NCI-H2227 treated with DMSO at 0.1 percent for 48 hours (cell line): ENCODE results near the gene HAND2.

ENCODE experiments used
- DNase-seq: peaks from one replicate; lab custom pipeline; 2025; lab: John Stamatoyannopoulos, UW

HAND2 gene

GRCh38 chr4:173529477-173530325 lies at the start of gene HAND2:
Gene HAND2, minus strand, starts transcription at chr4:173530229. Its CDS starts 940 bp downstream, at chr4:173529289.
- DNase-seq = peak; percentile 48

GRCh38 chr4:173578956-173579355 lies 48.9 kb upstream of the HAND2 start:
- no peak for DNase-seq

- no peak for DNase-seq
These were observed 47.9 kb upstream of the HAND2 start for GRCh38 chr4:173577963-173578362.

- DNase-seq = no peak
These were observed 45.6 kb upstream of the HAND2 start for GRCh38 chr4:173575482-173576152.

- DNase-seq = no peak
These were observed 43.7 kb upstream of the HAND2 start for GRCh38 chr4:173573725-173574124.

GRCh38 chr4:173573286-173573685 lies 43.3 kb upstream of the HAND2 start:
- no peak for DNase-seq

- no peak for DNase-seq
These were observed 42.6 kb upstream of the HAND2 start for GRCh38 chr4:173572493-173573129.

- DNase-seq = no peak
These were observed 41.6 kb upstream of the HAND2 start for GRCh38 chr4:173571620-173572019.

GRCh38 chr4:173565281-173565680 lies 35.3 kb upstream of the HAND2 start:
- DNase-seq = no peak

GRCh38 chr4:173564461-173564860 lies 34.4 kb upstream of the HAND2 start:
- no peak for DNase-seq

- no peak for DNase-seq
These were observed 30.9 kb upstream of the HAND2 start for GRCh38 chr4:173560896-173561295.

GRCh38 chr4:173556398-173557131 lies 26.5 kb upstream of the HAND2 start:
- DNase-seq = peak; percentile 67

GRCh38 chr4:173547889-173548288 lies 17.9 kb upstream of the HAND2 start:
- DNase-seq = peak; percentile 22

- no peak for DNase-seq
These were observed 16.7 kb upstream of the HAND2 start for GRCh38 chr4:173546776-173547175.

- no peak for DNase-seq
These were observed 15.4 kb upstream of the HAND2 start for GRCh38 chr4:173545440-173545839.

GRCh38 chr4:173543266-173543665 lies 13.2 kb upstream of the HAND2 start:
- no peak for DNase-seq

- DNase-seq = no peak
These were observed 10.0 kb upstream of the HAND2 start for GRCh38 chr4:173539986-173540385.

GRCh38 chr4:173538909-173539445 lies 8.9 kb upstream of the HAND2 start:
- DNase-seq = peak; percentile 38

GRCh38 chr4:173538148-173538908 lies 8.3 kb upstream of the HAND2 start:
- DNase-seq = peak; percentile 38

GRCh38 chr4:173537613-173538147 lies 7.7 kb upstream of the HAND2 start:
- no peak for DNase-seq
